GM13976 (cell line): ENCODE results near the gene NARF.

Experiments
- DNase-seq: peaks from one replicate; pipeline ENCODE4 v3.0.0; 2012; ENCODE audit warnings: low spot score
- CTCF ChIP-seq: IDR thresholded peaks from 2 replicates; pipeline ENCODE4 v1.5.1; 2012; ENCODE audit warnings: borderline replicate concordance, mild to moderate bottlenecking; ENCODE audit not compliant: insufficient read depth; ENCODE audit errors: extremely low read depth, missing control alignments, control extremely low read depth
- in situ Hi-C: fragments of 300-500 bp; cut with MboI; formaldehyde crosslinking; loops from one replicate; pipeline ENCODE4 v1.12.0; 2022; ENCODE audit warnings: low sequenced_read_pairs, mixed read lengths, inconsistent platforms; ENCODE audit not compliant: unreplicated experiment

NARF gene

GRCh38 chr17:82414548-82415281 lies 43.8 kb upstream of the NARF start:
- peak; percentile 70 for TF ChIP-seq CTCF
- in situ Hi-C loops = no loop called here
- DNase-seq = peak; percentile 86

- no peak for TF ChIP-seq CTCF
- DNase-seq = no peak
These were observed 43.2 kb upstream of the NARF start for GRCh38 chr17:82415336-82415735.

GRCh38 chr17:82415786-82416185 lies 42.8 kb upstream of the NARF start:
- in situ Hi-C loops = no loop called here
- TF ChIP-seq CTCF = no peak
- DNase-seq = no peak

More at GRCh38 chr17:82415336-82415735, 43.2 kb upstream of the NARF start:
- in situ Hi-C loops = no loop called here

GRCh38 chr17:82416264-82416663 lies 42.3 kb upstream of the NARF start:
- DNase-seq = no peak
- TF ChIP-seq CTCF = no peak
- in situ Hi-C loops = no loop called here

- TF ChIP-seq CTCF = no peak
- in situ Hi-C loops = no loop called here
- DNase-seq = no peak
These were observed 41.8 kb upstream of the NARF start for GRCh38 chr17:82416771-82417170.

- DNase-seq = peak; percentile 98
- in situ Hi-C loops = no loop called here
- TF ChIP-seq CTCF = no peak
These were observed 40.2 kb upstream of the NARF start, which contains the start of the genes HEXD and OGFOD3 for GRCh38 chr17:82418001-82418986. Gene HEXD, plus strand, starts transcription at chr17:82418347. Its CDS starts 1,453 bp downstream, at chr17:82419800. Gene OGFOD3, minus strand, starts transcription at chr17:82418586. Its CDS starts 101 bp downstream, at chr17:82418485.
